Measurements from ENCODE around the gene CDK17. TPM values are rescaled to one million over a fixed set of nuclear protein-coding genes. Genes with fewer than 3 reads are reported as not detected.
"Not testable (repeated sequence)": the region's sequence is repeated elsewhere in the genome, so short reads cannot be mapped to it uniquely, and the experiment has no call there.

Gene CDK17
- total RNA-seq, 1 donor from 2014 or later = 42.8 TPM

- Histone ChIP-seq H3K27me3 (ENCODE audit: control insufficient read depth in 3 of 3, insufficient read depth in 3 of 3, low read length in 3 of 3) (no peaks in the 10 kb centered on the region), H3K4me3 (ENCODE audit: low read length in 3 of 3) (no peak overlapping the region), H3K27ac (ENCODE audit: low read depth, low read length) (no peak overlapping the region), H3K9me3 (ENCODE audit: control insufficient read depth in 3 of 3, low read length in 3 of 3) (no peaks in the 10 kb centered on the region), H3K36me3 (ENCODE audit: control insufficient read depth in 3 of 3, insufficient read depth in 3 of 3, low read length in 3 of 3) (no peaks in the 10 kb centered on the region), H3K9ac (ENCODE audit: low read depth in 1 of 3, low read length in 3 of 3) (no peak overlapping the region), H3K4me1 (ENCODE audit: control insufficient read depth in 3 of 3, insufficient read depth in 3 of 3, low read length in 3 of 3) (peaks cover 6 to 12% (median 6%) of the 10 kb centered on the region in 3 donors)
These were observed 5.0 kb downstream of the CDK17 start for GRCh38 chr12:96395236-96395635.

GRCh38 chr12:96393229-96393628, 7.0 kb downstream of the CDK17 start:
- not testable (repeated sequence) for H3K27ac ChIP-seq (ENCODE audit: low read depth, low read length); H3K36me3 ChIP-seq (ENCODE audit: control insufficient read depth in 3 of 3, insufficient read depth in 3 of 3, low read length in 3 of 3); H3K27me3 ChIP-seq (ENCODE audit: control insufficient read depth in 3 of 3, insufficient read depth in 3 of 3, low read length in 3 of 3); H3K4me3 ChIP-seq (ENCODE audit: low read length in 3 of 3); H3K9me3 ChIP-seq (ENCODE audit: control insufficient read depth in 3 of 3, low read length in 3 of 3)
- Histone ChIP-seq H3K4me1 (ENCODE audit: control insufficient read depth in 3 of 3, insufficient read depth in 3 of 3, low read length in 3 of 3) (peaks cover 0 to 12% (median 2%) of the 10 kb centered on the region in 3 donors), H3K9ac (ENCODE audit: low read depth in 1 of 3, low read length in 3 of 3) (peak overlapping the region in 1 of 3 donors; percentile 43)

- no peak overlapping the region for H3K9ac ChIP-seq (ENCODE audit: low read depth in 1 of 3, low read length in 3 of 3)
- H3K36me3 ChIP-seq (ENCODE audit: control insufficient read depth in 3 of 3, insufficient read depth in 3 of 3, low read length in 3 of 3) = no peaks in the 10 kb centered on the region
- peaks cover 0 to 6% (median 2%) of the 10 kb centered on the region in 3 donors for H3K4me1 ChIP-seq (ENCODE audit: control insufficient read depth in 3 of 3, insufficient read depth in 3 of 3, low read length in 3 of 3)
- H3K4me3 ChIP-seq (ENCODE audit: low read length in 3 of 3) = no peak overlapping the region
- H3K27me3 ChIP-seq (ENCODE audit: control insufficient read depth in 3 of 3, insufficient read depth in 3 of 3, low read length in 3 of 3) = no peaks in the 10 kb centered on the region
- H3K9me3 ChIP-seq (ENCODE audit: control insufficient read depth in 3 of 3, low read length in 3 of 3) = no peaks in the 10 kb centered on the region
- peak overlapping the region; percentile 5 for H3K27ac ChIP-seq (ENCODE audit: low read depth, low read length)
These were observed 7.8 kb downstream of the CDK17 start for GRCh38 chr12:96392397-96392796.

GRCh38 chr12:96387981-96388380, 12.3 kb downstream of the CDK17 start:
- no peaks in the 10 kb centered on the region for H3K9me3 ChIP-seq (ENCODE audit: control insufficient read depth in 3 of 3, low read length in 3 of 3)
- H3K4me1 ChIP-seq (ENCODE audit: control insufficient read depth in 3 of 3, insufficient read depth in 3 of 3, low read length in 3 of 3) = peaks cover 0 to 3% (median 2%) of the 10 kb centered on the region in 3 donors
- H3K9ac ChIP-seq (ENCODE audit: low read depth in 1 of 3, low read length in 3 of 3) = no peak overlapping the region
- H3K27me3 ChIP-seq (ENCODE audit: control insufficient read depth in 3 of 3, insufficient read depth in 3 of 3, low read length in 3 of 3) = no peaks in the 10 kb centered on the region
- H3K4me3 ChIP-seq (ENCODE audit: low read length in 3 of 3) = no peak overlapping the region
- no peak overlapping the region for H3K27ac ChIP-seq (ENCODE audit: low read depth, low read length)
- no peaks in the 10 kb centered on the region for H3K36me3 ChIP-seq (ENCODE audit: control insufficient read depth in 3 of 3, insufficient read depth in 3 of 3, low read length in 3 of 3)

- peaks cover 0 to 3% (median under 1%) of the 10 kb centered on the region in 3 donors for H3K4me1 ChIP-seq (ENCODE audit: control insufficient read depth in 3 of 3, insufficient read depth in 3 of 3, low read length in 3 of 3)
- H3K27me3 ChIP-seq (ENCODE audit: control insufficient read depth in 3 of 3, insufficient read depth in 3 of 3, low read length in 3 of 3) = no peaks in the 10 kb centered on the region
- no peak overlapping the region for H3K27ac ChIP-seq (ENCODE audit: low read depth, low read length)
- H3K9me3 ChIP-seq (ENCODE audit: control insufficient read depth in 3 of 3, low read length in 3 of 3) = no peaks in the 10 kb centered on the region
- no peak overlapping the region for H3K4me3 ChIP-seq (ENCODE audit: low read length in 3 of 3)
- no peaks in the 10 kb centered on the region for H3K36me3 ChIP-seq (ENCODE audit: control insufficient read depth in 3 of 3, insufficient read depth in 3 of 3, low read length in 3 of 3)
- no peak overlapping the region for H3K9ac ChIP-seq (ENCODE audit: low read depth in 1 of 3, low read length in 3 of 3)
These were observed 13.4 kb downstream of the CDK17 start for GRCh38 chr12:96386794-96387193.

- Histone ChIP-seq H3K36me3 (ENCODE audit: control insufficient read depth in 3 of 3, insufficient read depth in 3 of 3, low read length in 3 of 3) (no peaks in the 10 kb centered on the region), H3K9me3 (ENCODE audit: control insufficient read depth in 3 of 3, low read length in 3 of 3) (no peaks in the 10 kb centered on the region), H3K4me3 (ENCODE audit: low read length in 3 of 3) (no peak overlapping the region), H3K4me1 (ENCODE audit: control insufficient read depth in 3 of 3, insufficient read depth in 3 of 3, low read length in 3 of 3) (peaks cover 0 to 3% (median 0%) of the 10 kb centered on the region in 3 donors), H3K27ac (ENCODE audit: low read depth, low read length) (no peak overlapping the region), H3K27me3 (ENCODE audit: control insufficient read depth in 3 of 3, insufficient read depth in 3 of 3, low read length in 3 of 3) (no peaks in the 10 kb centered on the region), H3K9ac (ENCODE audit: low read depth in 1 of 3, low read length in 3 of 3) (no peak overlapping the region)
These were observed 16.2 kb downstream of the CDK17 start for GRCh38 chr12:96383991-96384390.

- H3K9me3 ChIP-seq (ENCODE audit: control insufficient read depth in 3 of 3, low read length in 3 of 3) = no peaks in the 10 kb centered on the region
- H3K36me3 ChIP-seq (ENCODE audit: control insufficient read depth in 3 of 3, insufficient read depth in 3 of 3, low read length in 3 of 3) = no peaks in the 10 kb centered on the region
- no peaks in the 10 kb centered on the region for H3K27me3 ChIP-seq (ENCODE audit: control insufficient read depth in 3 of 3, insufficient read depth in 3 of 3, low read length in 3 of 3)
- peaks cover 0 to 3% (median 0%) of the 10 kb centered on the region in 3 donors for H3K4me1 ChIP-seq (ENCODE audit: control insufficient read depth in 3 of 3, insufficient read depth in 3 of 3, low read length in 3 of 3)
- no peak overlapping the region for H3K4me3 ChIP-seq (ENCODE audit: low read length in 3 of 3)
- no peak overlapping the region for H3K27ac ChIP-seq (ENCODE audit: low read depth, low read length)
- H3K9ac ChIP-seq (ENCODE audit: low read depth in 1 of 3, low read length in 3 of 3) = no peak overlapping the region
These were observed 16.9 kb downstream of the CDK17 start for GRCh38 chr12:96383371-96383770.

- H3K27me3 ChIP-seq (ENCODE audit: control insufficient read depth in 3 of 3, insufficient read depth in 3 of 3, low read length in 3 of 3); H3K4me1 ChIP-seq (ENCODE audit: control insufficient read depth in 3 of 3, insufficient read depth in 3 of 3, low read length in 3 of 3); H3K36me3 ChIP-seq (ENCODE audit: control insufficient read depth in 3 of 3, insufficient read depth in 3 of 3, low read length in 3 of 3); H3K4me3 ChIP-seq (ENCODE audit: low read length in 3 of 3); H3K27ac ChIP-seq (ENCODE audit: low read depth, low read length); H3K9ac ChIP-seq (ENCODE audit: low read depth in 1 of 3, low read length in 3 of 3); H3K9me3 ChIP-seq (ENCODE audit: control insufficient read depth in 3 of 3, low read length in 3 of 3): not testable (repeated sequence)
These were observed 20.5 kb downstream of the CDK17 start for GRCh38 chr12:96379743-96380142.

- Histone ChIP-seq H3K27me3 (ENCODE audit: control insufficient read depth in 3 of 3, insufficient read depth in 3 of 3, low read length in 3 of 3) (no peaks in the 10 kb centered on the region), H3K9me3 (ENCODE audit: control insufficient read depth in 3 of 3, low read length in 3 of 3) (no peaks in the 10 kb centered on the region), H3K9ac (ENCODE audit: low read depth in 1 of 3, low read length in 3 of 3) (no peak overlapping the region), H3K27ac (ENCODE audit: low read depth, low read length) (no peak overlapping the region), H3K4me1 (ENCODE audit: control insufficient read depth in 3 of 3, insufficient read depth in 3 of 3, low read length in 3 of 3) (peaks cover 6 to 9% (median 6%) of the 10 kb centered on the region in 3 donors), H3K36me3 (ENCODE audit: control insufficient read depth in 3 of 3, insufficient read depth in 3 of 3, low read length in 3 of 3) (no peaks in the 10 kb centered on the region), H3K4me3 (ENCODE audit: low read length in 3 of 3) (no peak overlapping the region)
These were observed 21.9 kb downstream of the CDK17 start for GRCh38 chr12:96378319-96378718.

- Histone ChIP-seq H3K27ac (ENCODE audit: low read depth, low read length) (no peak overlapping the region), H3K4me1 (ENCODE audit: control insufficient read depth in 3 of 3, insufficient read depth in 3 of 3, low read length in 3 of 3) (peaks cover 7 to 12% (median 11%) of the 10 kb centered on the region in 3 donors), H3K9ac (ENCODE audit: low read depth in 1 of 3, low read length in 3 of 3) (no peak overlapping the region), H3K27me3 (ENCODE audit: control insufficient read depth in 3 of 3, insufficient read depth in 3 of 3, low read length in 3 of 3) (no peaks in the 10 kb centered on the region), H3K36me3 (ENCODE audit: control insufficient read depth in 3 of 3, insufficient read depth in 3 of 3, low read length in 3 of 3) (no peaks in the 10 kb centered on the region), H3K9me3 (ENCODE audit: control insufficient read depth in 3 of 3, low read length in 3 of 3) (no peaks in the 10 kb centered on the region), H3K4me3 (ENCODE audit: low read length in 3 of 3) (no peak overlapping the region)
These were observed 23.4 kb downstream of the CDK17 start for GRCh38 chr12:96376865-96377264.

Data from skeletal muscle tissue (tissue), 4 donors.